Stimulated activated CD8-positive, alpha-beta memory T cell treated with anti-CD3 and anti-CD28 coated beads, Interleukin-15, amount 100 ng/mL, for 48 hours (primary cell): ENCODE results near the gene CACNA1C.

Experiments used
- DNase-seq, 2 donors: peaks; one replicate each; pipeline ENCODE4 v3.0.0-alpha.2; 2020; ENCODE audit warnings: low read depth in 2 of 2

The CACNA1C gene

GRCh38 chr12:2645460-2645859, 592.7 kb downstream of the CACNA1C start:
- no peak for DNase-seq

DNA sequence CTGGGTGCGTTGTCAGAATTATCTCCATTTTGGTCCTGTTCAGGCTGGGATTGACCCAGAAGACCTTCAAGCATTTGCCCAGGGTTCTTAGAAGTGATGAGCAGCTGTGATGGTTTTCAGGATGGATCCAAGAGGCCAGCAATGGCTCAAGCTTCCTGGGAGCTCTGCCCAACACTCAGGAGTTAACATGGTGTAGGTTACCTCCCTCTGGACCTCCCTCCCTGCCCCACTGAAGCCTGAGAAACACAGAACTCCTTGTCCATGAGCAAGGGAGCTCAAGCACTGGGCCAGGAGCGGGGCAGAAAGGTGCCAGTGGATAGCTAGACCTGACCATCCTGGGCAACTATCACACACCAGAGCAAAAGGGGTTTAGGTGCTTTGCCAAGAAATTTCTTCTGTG, 593.6 kb downstream of the CACNA1C start:
- DNase-seq, result no peak

DNA sequence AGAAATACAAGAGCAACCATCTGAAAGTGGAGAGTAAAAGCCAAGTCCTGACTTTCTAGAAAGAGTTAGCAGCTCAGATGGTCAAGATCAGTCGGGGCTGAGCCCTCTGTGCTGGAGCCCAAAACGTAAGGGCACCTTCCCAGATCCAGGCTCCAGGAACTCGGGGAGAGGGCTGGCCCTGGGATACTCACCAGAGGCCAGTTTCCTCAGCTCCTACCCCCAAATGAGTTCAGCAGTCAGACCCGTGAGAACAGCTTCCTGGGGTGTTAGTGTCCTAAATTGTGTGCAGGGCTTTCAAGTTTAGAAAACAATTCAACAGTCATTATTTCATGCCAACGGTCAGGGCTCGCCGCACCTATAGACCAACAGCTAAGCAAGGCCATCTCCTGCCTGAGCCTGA, 594.4 kb downstream of the CACNA1C start:
- no peak for DNase-seq

- no peak for DNase-seq
Measured at GRCh38 chr12:2648406-2648805, 595.6 kb downstream of the CACNA1C start.

DNA sequence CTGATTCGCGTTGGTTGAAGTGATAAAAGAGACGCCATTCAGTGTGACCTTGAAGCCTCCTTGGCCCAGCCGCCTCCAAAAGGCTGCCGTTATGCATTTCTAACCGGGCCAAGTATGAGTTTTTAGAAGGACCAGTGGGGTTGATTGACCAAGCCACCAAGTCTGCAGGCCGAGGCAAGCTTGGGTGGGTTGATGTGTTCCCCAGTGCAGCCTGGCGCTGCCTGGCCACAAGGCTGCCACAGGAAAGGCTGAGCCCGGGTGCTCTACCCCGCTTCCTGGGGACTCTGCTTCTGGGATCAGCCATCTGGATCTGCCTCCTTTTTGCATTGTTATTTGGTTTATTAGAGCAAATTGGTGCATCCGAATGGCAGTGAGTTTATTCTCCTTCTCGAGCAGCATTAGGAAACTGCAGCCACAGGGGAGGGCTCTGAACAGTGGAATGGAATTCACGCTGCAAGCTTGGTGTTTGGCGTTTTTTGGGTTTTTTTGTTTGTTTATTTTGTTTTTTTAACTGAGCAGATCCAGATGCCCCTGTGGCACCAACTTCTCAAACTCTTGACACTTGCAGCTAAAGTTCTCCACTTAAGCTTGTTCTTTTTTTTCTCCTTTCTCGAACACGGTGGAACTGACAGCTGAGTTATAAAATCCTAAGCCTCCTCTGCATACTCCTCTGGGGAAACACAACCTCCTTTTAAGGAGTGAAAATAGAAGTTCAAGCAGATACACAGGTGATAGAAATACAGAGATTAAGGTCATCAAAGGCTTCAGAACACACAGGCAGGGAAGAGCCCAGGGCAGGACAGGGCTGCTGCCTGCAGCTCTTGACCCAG, 596.6 kb downstream of the CACNA1C start:
- DNase-seq, result no peak

DNA sequence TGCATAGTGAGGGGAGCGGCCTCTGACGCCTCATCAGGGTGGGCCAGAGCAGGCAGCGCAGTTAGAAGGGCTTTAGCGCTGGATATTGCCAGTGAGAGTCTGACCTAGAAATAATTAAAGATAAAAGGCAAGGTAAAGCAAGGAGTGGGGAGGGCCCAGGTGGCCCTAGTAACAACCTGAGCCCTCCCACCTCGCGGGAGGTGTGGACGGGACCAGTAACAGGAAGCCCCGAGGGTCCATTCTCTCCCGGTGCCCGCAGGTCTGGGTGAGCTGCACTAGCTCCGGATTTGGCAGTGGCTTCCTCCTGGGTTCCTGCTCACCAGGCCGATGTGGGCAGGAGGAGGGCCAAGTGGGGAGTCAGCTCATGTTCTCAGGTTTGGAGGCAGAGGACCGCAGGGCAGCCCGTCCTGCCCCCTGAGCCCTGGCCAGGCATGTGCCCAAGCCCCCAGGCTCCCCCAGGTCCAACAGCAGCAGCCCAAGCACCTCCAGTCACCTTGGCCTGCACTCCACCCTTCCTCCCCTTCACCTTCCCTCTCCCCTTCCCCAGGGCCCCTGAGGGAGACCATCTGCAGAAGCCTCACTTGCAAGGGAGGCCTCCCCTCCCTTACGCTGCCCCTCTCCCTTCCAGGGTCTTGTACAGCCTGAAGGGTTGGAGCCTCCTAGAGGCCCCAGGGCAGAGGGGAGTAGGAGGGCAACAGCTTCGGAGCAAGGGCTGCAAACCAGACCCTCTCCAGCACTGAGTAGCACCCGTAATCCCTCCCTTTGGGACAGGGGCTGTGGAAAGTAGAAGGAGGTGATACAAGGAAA, 597.7 kb downstream of the CACNA1C start:
- DNase-seq, result no peak

GRCh38 chr12:2651068-2651965, 598.5 kb downstream of the CACNA1C start:
- no peak for DNase-seq

DNA sequence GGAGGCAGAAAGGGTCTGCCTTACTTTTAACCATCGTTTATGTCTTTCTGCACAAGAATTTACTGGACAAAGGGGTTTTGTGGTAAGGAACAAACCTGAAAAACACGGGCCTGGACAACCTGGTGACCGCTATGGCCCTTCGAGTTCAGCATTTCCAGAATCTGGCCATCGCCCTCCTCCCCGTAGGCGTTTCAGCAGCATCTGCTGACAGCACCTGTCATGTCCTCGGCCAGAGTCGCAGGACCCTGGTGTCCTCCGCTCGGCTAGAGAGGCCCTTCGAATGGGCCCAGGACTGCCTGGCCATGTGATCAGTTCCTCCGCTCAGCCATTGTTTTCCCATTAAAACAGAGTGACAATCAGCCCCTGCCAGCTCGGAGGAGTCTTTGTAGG, 599.2 kb downstream of the CACNA1C start:
- no peak for DNase-seq

- DNase-seq, result no peak
Measured at GRCh38 chr12:2652401-2653081, 599.8 kb downstream of the CACNA1C start.

DNA sequence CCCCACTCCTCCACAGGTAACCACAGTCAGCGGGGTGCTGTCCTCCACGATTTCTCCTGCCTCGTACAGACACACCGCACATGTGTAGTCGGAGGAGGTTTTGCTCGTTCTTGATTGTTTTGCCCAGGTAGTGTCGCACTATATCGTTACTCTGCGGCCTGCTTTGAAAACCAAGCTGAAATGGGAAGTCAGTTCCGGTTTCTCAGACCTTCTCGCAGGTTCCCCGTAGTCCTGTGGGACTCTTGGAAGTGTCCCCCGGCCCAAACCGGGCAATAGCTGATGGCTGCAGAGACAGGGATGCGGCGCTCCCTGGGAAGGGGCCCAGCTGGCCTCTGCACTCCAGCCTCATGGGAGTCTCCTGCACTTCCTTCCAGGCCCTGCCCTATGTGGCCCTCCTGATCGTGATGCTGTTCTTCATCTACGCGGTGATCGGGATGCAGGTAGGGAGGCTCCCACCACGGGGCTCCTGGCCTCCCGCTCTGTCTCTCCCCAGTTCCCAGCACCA, 600.7 kb downstream of the CACNA1C start:
- DNase-seq, result no peak

DNA sequence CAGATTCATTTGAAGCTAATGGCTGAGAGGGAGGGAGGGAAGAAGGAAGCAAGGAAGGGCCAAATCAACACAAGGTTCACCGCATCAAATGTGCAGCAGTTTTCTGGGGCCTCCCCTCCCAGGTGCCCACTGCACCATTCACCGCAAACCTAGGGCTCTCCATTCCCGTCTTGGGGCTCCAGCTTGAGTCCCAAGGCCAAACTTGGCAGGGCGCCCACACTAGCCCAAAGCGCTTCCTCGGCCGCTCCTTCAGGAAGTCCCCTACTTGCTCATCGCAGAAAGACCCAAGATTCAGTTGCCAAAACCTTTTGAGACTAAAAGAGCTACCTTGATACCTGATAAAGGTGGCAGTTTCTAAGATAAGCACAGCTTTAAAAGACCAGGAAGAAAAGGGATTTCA, 601.5 kb downstream of the CACNA1C start:
- DNase-seq, result no peak

DNA sequence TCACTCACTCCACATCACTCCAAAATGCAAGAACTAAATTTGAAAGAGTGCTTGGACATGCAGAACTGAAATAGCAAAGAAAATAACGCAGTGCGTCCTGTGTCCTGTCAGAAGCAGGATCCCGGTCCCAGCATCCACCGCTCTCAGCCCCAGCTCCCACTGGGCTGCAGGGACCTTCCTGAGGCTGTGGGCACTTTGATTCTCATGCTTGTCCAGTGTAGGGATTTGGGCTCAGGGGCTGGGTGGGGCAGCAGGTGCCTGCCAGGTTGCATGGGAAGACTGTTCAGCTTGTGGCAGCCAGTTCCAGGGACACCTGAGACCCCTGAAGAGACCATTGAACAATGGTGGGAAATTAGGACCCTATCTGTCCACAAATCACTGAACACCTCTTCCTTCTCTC, 602.0 kb downstream of the CACNA1C start:
- DNase-seq, result no peak

- DNase-seq, result no peak
Measured at GRCh38 chr12:2662524-2662923, 609.7 kb downstream of the CACNA1C start.

DNA sequence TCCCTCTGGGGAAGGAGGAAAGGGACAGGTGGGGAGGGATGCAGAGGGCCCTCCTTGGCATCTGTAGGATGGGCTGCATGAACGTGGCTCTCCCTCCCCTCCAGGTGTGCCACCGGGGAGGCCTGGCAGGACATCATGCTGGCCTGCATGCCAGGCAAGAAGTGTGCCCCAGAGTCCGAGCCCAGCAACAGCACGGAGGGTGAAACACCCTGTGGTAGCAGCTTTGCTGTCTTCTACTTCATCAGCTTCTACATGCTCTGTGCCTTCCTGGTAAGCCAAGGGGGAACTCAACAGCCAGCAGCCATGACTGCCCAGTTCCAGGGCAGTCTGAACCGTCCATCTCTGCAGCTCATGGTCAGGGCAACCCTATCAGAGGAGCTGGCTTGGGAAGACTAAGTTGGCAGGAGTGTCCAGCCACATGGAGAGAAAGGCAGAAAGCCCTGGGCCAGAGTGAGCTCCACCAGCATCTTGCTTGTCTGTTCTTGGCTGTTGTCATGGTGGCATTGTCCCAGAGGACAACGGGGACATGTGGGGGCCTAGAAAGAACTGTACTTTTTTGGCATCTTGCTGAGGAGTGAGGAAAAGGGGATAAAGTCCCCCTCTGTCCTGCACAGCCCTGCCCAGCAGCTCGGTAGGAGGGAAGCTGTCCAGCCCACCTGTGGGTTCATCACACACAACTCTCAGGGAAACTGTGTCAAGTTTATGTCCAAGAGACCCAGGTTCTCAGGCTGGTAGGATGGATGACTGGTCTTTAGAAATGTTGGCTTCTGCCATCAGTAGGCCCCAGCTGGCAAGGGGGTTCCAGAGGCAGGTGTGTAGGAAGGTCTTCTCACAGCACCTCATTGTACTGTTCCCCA, 612.2 kb downstream of the CACNA1C start:
- DNase-seq, result no peak

- no peak for DNase-seq
Measured at GRCh38 chr12:2666411-2666810, 613.6 kb downstream of the CACNA1C start.

DNA sequence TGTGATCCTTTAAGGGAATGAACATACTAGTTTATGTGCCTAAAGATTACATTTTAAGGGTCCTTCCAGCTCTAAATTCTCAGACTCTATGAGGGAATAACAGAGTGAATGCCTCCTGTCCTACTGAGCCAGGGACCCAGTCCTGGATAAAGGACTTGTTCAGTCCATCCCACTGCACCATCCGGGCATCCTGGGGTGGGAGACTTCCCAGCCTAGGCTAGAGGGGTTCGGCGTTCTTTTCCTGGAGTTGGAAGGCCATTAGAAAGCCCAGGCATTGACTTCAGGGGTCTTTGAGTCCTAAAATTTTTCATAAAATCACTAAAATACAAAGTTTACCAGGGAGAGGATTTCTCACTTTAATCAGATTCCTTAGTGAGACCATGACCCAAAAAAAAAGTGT, 614.1 kb downstream of the CACNA1C start:
- no peak for DNase-seq

- DNase-seq, result no peak
Measured at GRCh38 chr12:2667716-2668440, 615.1 kb downstream of the CACNA1C start.

- no peak for DNase-seq
Measured at GRCh38 chr12:2668816-2669215, 616.0 kb downstream of the CACNA1C start.

DNA sequence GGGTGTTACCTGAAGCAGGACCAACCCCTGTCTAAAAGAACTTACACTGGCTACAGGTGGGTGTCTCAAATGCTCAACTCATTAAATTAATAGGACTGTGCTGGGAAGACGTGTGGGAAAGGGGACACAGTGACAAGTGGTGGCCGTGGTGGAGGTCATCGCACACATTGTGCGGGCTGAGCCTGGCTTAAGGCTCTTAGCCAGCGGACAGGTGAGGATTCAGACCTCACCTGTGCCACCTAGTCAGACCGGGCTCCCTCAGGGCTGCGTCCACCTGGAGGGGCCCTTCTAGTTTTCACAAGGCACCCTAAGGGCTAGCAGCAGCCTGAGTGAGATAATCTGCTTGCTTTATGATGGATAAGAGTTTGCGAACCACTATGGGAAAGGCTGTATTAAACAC, 616.8 kb downstream of the CACNA1C start:
- no peak for DNase-seq

DNA sequence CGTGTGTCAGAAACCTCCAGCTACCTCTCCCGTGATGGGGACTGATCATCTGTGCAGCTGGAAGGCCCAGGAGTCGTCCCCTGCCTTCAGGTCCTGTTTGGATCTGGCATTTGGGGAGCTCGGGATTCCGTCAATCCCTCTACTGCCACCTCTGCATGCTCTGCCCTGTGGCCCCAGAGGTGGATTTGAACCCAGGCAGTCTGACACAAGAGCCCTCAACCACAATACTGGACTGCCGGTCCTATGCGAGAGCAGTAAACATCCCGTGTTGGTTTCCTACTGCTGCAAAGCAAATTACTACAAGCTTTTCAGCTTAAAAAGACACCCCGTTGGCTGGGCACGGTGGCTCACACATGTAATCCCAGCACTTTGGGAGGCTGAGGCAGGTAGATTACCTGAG, 620.1 kb downstream of the CACNA1C start:
- DNase-seq, result no peak
